ENCODE measurements around the gene SP2. TPM values are rescaled to one million over a fixed set of nuclear protein-coding genes. Genes with fewer than 3 reads are reported as not detected.
A peak's percentile ranks its signal among the peaks of the same experiment; 100 is the strongest.
"Not testable (repeated sequence)": the region's sequence is repeated elsewhere in the genome, so short reads cannot be mapped to it uniquely, and the experiment has no call there.

SP2 gene
- polyA plus RNA-seq, 3 donors from 2014 or later: 2.0 to 13.7 (median 5.0) TPM

DNA sequence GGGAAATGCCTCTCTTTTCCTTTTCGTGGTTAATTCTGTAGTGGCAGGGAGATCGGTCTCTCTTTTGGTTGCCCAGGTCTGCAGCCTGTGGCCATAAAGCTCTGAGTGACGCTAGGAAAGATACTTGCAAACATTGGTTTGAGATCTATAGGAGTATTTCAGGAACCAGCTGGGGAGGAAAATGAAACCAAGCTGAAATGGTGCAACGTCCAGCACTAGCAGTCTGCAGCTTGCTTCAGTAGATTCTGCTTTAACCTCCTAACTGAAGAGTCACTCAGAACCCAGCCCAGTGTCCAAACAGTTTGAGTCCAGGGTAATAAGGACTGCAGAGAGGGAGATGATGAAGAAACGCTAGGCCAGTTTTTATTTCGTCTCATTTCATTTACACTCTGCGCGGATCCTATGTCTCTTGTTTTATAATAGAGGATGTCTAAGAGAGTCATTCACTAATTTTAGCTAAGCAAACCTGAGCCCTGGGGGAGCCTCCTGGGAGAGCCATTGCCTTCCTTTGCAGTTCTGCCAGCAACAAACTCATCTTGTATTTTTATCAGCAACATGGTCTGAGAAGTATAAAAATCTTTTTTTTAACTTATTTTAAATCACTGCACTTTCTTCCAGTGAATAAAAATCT lies 12.0 kb downstream of the SP2 start:
- Mint-ChIP-seq H3K4me3 (peak overlapping the region; percentile 3 to 51 (median 36)), H3K9me3 (no peaks in the 10 kb centered on the region), H3K4me1 (peaks cover 30 to 56% of the 10 kb centered on the region in 2 donors), H3K36me3 (peaks cover 0 to 8% (median 0%) of the 10 kb centered on the region in 3 donors), H3K27me3 (ENCODE audit: low read depth in 3 of 3) (peaks cover 0 to 2% (median 1%) of the 10 kb centered on the region in 3 donors), H3K27ac (peak overlapping the region; percentile 8 to 65 (median 44))
- DNase-seq: no peak

DNA sequence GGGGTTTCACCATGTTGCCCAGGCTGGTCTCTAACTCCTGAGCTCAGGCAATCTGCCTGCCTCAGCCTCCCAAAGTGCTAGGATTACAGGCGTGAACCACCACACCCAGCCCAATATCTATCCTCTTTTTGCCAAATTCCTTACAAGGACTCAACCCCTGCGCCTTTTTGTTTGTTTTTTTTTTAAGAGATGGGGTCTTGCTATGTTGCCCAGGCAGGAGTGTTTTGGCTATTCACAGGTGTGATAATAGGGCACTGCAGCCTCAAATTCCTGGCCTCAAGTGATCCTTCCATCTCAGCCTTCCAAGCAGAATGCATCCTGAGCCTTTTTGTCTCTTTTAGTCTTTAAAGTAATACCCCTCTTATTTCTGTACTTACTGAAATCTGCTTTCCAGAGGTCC lies 17.0 kb downstream of the SP2 start:
- Mint-ChIP-seq H3K9me3 (no peaks in the 10 kb centered on the region), H3K4me3 (no peak overlapping the region), H3K27ac (no peak overlapping the region), H3K27me3 (ENCODE audit: low read depth in 3 of 3) (peaks cover 0 to 1% (median 0%) of the 10 kb centered on the region in 3 donors), H3K4me1 (peaks cover 12 to 27% of the 10 kb centered on the region in 2 donors), H3K36me3 (peaks cover 6 to 14% (median 14%) of the 10 kb centered on the region in 3 donors)
- no peak for DNase-seq

DNA sequence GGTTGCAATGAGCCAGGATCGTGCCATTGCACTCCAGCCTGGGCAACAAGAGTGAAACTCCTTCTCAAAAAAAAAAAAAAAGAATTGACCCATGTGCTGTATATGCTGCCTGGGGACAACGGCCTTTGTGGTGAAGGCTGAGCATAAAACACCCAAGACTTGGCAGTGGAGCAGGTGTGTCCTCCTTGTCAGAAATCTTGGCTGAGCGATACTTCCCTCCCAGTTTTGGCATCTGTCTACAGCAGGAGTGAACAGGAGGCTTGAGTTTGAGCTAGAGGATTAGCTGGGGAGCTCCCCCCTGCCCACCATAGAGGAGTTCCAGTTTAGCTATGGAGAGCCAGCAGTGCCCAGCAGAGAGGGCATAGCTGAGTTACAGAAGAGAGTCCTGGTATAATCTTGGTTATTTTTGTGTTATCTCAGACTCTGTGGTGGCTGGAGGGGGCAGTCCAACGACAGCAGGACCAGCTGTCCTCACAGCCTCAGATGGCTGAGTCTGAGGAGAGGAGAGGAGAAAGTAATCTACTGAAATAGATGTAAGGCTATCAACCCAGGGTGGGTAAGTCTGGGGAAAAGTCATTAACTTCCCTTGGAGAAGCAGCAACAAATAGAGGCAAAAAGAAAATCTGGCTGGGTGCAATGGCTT lies 18.4 kb downstream of the SP2 start:
- H3K9me3 Mint-ChIP-seq: no peaks in the 10 kb centered on the region

DNA sequence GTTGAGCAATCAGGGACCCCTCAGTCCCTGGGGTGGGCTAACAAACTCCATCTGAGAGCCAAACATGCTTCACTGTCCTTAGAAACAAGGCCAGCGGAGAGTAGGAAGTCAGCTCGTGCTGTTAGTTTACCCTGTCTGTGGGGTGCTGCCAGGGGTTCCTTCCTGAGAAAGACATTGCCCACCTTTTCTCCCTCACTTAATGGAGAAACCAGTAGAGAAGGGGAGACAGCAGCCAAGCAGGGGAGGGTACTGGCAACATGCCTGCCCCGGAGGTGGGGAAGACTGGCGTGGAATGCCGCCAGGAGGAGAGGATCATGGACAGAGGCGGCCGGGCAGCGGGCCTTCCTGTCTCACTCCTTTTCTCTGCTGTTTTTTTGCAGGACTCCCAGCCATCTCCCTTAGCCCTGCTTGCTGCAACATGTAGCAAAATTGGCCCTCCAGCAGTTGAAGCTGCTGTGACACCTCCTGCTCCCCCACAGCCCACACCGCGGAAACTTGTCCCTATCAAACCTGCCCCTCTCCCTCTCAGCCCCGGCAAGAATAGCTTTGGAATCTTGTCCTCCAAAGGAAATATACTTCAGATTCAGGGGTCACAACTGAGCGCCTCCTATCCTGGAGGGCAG lies 19.9 kb downstream of the SP2 start:
- Mint-ChIP-seq H3K27me3 (ENCODE audit: low read depth in 3 of 3) (peaks cover 0 to 1% (median 0%) of the 10 kb centered on the region in 3 donors), H3K9me3 (no peaks in the 10 kb centered on the region), H3K4me3 (no peak overlapping the region), H3K36me3 (peaks cover 9 to 18% (median 14%) of the 10 kb centered on the region in 3 donors), H3K27ac (no peak overlapping the region), H3K4me1 (peaks cover 4 to 7% of the 10 kb centered on the region in 2 donors)
- DNase-seq: no peak

More for the DNA sequence above, 18.4 kb downstream of the SP2 start:
- H3K27ac Mint-ChIP-seq: peak overlapping the region in 2 of 6 donors; percentile 40 to 78
- peaks cover 6 to 14% (median 14%) of the 10 kb centered on the region in 3 donors for H3K36me3 Mint-ChIP-seq
- H3K4me3 Mint-ChIP-seq: no peak overlapping the region
- no peak for DNase-seq
- H3K27me3 Mint-ChIP-seq (ENCODE audit: low read depth in 3 of 3): peaks cover 0 to 1% (median 0%) of the 10 kb centered on the region in 3 donors
- peaks cover 4 to 17% of the 10 kb centered on the region in 2 donors for H3K4me1 Mint-ChIP-seq

DNA sequence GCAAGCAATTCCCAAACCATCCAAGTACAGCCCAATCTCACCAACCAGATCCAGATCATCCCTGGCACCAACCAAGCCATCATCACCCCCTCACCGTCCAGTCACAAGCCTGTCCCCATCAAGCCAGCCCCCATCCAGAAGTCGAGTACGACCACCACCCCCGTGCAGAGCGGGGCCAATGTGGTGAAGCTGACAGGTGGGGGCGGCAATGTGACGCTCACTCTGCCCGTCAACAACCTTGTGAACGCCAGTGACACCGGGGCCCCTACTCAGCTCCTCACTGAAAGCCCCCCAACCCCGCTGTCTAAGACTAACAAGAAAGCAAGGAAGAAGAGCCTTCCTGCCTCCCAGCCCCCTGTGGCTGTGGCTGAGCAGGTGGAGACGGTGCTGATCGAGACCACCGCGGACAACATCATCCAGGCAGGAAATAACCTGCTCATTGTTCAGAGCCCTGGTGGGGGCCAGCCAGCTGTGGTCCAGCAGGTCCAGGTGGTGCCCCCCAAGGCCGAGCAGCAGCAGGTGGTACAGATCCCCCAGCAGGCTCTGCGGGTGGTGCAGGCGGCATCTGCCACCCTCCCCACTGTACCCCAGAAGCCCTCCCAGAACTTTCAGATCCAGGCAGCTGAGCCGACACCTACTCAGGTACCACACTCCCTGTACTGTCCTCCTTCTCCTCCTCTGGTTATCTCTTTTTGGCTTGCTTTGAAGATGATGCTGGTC lies 20.6 kb downstream of the SP2 start:
- Mint-ChIP-seq H3K4me3 (no peak overlapping the region), H3K9me3 (no peaks in the 10 kb centered on the region), H3K27me3 (ENCODE audit: low read depth in 3 of 3) (peaks cover 0 to 1% (median 0%) of the 10 kb centered on the region in 3 donors), H3K4me1 (peaks cover 4 to 7% of the 10 kb centered on the region in 2 donors), H3K36me3 (peaks cover 10 to 19% (median 17%) of the 10 kb centered on the region in 3 donors), H3K27ac (peak overlapping the region in 2 of 6 donors; percentile 35 to 52)
- no peak for DNase-seq

DNA sequence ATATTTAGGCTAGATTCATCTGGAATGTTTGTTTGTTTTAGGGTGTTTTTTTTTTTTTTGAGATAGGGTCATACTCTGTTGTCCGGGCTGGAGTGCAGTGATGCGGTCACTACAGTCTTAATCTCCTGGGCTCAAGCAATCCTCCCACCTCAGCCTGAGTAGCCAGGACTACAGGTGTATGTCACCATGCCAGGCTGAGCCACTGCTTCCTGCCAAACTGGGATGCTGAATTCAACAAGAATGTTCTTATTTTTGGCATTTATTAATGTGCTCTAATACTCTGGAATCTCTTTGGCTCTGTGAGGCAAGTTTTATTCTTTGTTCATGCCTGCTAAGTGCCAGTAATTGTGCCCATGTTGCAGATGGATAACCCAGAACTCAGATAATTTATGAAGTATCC lies 21.5 kb downstream of the SP2 start:
- H3K4me1 Mint-ChIP-seq: peaks cover 3 to 7% of the 10 kb centered on the region in 2 donors
- peaks cover 14 to 23% (median 19%) of the 10 kb centered on the region in 3 donors for H3K36me3 Mint-ChIP-seq
- H3K27me3 Mint-ChIP-seq (ENCODE audit: low read depth in 3 of 3): no peaks in the 10 kb centered on the region
- H3K27ac Mint-ChIP-seq: peak overlapping the region in 1 of 6 donors; percentile 45
- no peak overlapping the region for H3K4me3 Mint-ChIP-seq
- no peaks in the 10 kb centered on the region for H3K9me3 Mint-ChIP-seq
- DNase-seq: no peak

DNA sequence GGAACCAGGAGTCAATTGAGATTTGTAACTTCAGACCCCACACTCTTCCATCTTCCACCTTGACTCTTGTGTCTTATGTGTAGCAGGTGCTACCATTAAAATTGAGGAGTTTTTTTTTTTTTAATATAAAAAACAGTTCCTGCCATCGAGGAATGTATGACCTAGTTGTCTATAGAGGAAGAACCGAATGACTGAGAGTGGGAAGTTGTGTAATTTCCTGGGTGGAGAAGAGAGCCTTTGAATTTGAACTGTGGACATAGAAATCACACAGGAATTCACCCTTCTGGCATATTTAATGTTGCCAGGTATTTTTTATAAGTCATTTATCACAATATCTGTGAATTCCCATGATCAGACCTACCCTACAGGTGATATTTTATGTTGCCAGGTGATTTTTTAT lies 22.0 kb downstream of the SP2 start:
- H3K27me3 Mint-ChIP-seq (ENCODE audit: low read depth in 3 of 3): no peaks in the 10 kb centered on the region
- peaks cover 3 to 7% of the 10 kb centered on the region in 2 donors for H3K4me1 Mint-ChIP-seq
- H3K9me3 Mint-ChIP-seq: no peaks in the 10 kb centered on the region
- DNase-seq: no peak
- H3K4me3 Mint-ChIP-seq: no peak overlapping the region
- H3K36me3 Mint-ChIP-seq: peaks cover 14 to 23% (median 19%) of the 10 kb centered on the region in 3 donors
- peak overlapping the region in 2 of 6 donors; percentile 7 to 45 for H3K27ac Mint-ChIP-seq

DNA sequence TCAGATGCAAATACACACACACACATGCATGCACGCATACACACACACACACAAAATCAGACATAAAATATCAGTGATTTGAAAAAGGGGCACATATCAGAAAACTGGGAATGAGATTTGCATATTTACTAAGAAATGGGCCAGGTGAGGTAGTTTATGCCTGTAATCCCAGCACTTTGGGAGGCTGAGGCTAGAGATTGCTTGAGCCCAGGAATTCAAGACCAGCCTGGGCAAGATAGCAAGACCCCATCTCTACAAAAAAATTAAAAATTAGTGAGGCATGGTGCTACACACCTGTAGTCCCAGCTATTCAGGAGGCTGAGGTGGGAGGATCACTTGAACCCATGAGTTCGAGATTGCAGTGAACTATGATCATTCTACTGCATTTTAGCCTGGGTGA lies 23.0 kb downstream of the SP2 start:
- DNase-seq: no peak
- Mint-ChIP-seq H3K36me3 (peaks cover 14 to 30% (median 19%) of the 10 kb centered on the region in 3 donors), H3K27me3 (ENCODE audit: low read depth in 3 of 3) (no peaks in the 10 kb centered on the region), H3K4me3 (no peak overlapping the region), H3K27ac (no peak overlapping the region), H3K4me1 (peaks cover 3 to 7% of the 10 kb centered on the region in 2 donors), H3K9me3 (no peaks in the 10 kb centered on the region)

DNA sequence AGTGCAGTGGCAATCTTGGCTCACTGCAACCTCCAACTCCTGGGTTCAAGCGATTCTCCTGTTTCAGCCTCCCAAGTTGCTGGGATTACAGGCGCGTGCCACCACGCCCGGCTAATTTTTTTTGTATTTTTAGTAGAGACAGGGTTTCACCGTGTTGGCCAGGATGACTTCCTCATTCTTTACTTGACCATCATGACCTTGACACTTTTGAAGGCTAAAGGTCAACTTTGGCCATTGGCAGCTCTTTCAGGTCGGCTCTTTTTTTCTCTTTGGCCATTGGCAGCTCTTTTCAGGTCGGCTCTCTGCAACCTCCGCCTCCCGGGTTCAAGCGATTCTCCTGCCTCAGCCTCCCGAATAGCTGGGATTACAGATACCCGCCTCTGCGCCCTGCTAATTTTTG lies 23.9 kb downstream of the SP2 start:
- peaks cover 14 to 37% (median 19%) of the 10 kb centered on the region in 3 donors for H3K36me3 Mint-ChIP-seq
- not testable (repeated sequence) for DNase-seq; H3K4me3 Mint-ChIP-seq; H3K27me3 Mint-ChIP-seq (ENCODE audit: low read depth in 3 of 3); H3K9me3 Mint-ChIP-seq; H3K4me1 Mint-ChIP-seq; H3K27ac Mint-ChIP-seq

DNA sequence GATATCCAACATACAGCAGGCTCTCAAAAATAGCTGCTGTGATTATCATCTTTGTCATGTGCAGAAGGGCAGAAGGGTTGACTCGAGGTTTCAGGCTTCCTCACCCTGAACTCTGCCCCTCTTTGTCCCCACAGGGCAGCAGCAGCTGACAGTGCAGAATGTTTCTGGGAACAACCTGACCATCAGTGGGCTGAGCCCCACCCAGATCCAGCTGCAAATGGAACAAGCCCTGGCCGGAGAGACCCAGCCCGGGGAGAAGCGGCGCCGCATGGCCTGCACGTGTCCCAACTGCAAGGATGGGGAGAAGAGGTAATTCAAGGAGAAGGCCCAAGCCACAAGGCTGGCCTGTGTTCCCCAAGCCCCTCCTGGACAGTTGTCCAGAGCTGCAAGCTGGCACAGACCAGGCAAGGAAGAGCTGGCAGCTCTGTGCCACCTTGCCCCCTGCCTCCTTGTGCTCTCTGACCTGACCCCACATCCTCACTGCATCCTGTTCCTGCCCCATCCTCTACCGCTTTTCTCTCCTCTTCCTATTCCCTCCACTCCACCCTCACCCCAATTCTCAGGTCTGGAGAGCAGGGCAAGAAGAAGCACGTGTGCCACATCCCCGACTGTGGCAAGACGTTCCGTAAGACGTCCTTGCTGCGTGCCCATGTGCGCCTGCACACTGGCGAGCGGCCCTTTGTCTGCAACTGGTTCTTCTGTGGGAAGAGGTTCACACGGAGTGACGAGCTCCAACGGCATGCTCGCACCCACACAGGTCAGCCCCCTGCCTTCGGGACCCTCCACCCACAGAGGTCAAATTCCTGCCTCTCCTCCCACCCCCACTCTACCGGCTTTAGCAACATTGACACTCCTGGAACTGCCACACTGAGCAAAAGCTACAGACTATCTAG lies 29.0 kb downstream of the SP2 start:
- peaks cover 18 to 50% (median 25%) of the 10 kb centered on the region in 3 donors for H3K36me3 Mint-ChIP-seq
- no peak for DNase-seq
- no peak overlapping the region for H3K27ac Mint-ChIP-seq
- H3K27me3 Mint-ChIP-seq (ENCODE audit: low read depth in 3 of 3): peaks cover 0 to 4% (median 0%) of the 10 kb centered on the region in 3 donors
- no peak overlapping the region for H3K4me3 Mint-ChIP-seq
- no peaks in the 10 kb centered on the region for H3K9me3 Mint-ChIP-seq
- no peaks in the 10 kb centered on the region for H3K4me1 Mint-ChIP-seq

DNA sequence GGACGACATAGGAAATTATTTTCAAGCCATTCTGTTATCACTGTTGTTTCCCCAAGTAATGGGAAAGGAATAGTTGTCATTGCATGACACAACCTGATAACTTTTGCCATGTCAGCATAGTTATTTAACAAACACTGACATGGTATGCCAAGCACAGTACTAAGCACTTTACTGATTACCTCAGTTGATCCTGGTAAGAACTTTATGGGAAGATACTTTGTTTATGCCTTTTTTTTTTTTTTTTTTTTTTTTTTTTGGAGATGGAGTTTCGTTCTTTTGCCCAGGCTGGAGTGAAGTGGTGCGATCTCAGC lies 29.6 kb downstream of the SP2 start:
- Mint-ChIP-seq H3K9me3 (no peaks in the 10 kb centered on the region), H3K27me3 (ENCODE audit: low read depth in 3 of 3) (peaks cover 0 to 4% (median 0%) of the 10 kb centered on the region in 3 donors), H3K27ac (no peak overlapping the region), H3K36me3 (peaks cover 16 to 52% (median 26%) of the 10 kb centered on the region in 3 donors), H3K4me1 (no peaks in the 10 kb centered on the region), H3K4me3 (no peak overlapping the region)
- no peak for DNase-seq

DNA sequence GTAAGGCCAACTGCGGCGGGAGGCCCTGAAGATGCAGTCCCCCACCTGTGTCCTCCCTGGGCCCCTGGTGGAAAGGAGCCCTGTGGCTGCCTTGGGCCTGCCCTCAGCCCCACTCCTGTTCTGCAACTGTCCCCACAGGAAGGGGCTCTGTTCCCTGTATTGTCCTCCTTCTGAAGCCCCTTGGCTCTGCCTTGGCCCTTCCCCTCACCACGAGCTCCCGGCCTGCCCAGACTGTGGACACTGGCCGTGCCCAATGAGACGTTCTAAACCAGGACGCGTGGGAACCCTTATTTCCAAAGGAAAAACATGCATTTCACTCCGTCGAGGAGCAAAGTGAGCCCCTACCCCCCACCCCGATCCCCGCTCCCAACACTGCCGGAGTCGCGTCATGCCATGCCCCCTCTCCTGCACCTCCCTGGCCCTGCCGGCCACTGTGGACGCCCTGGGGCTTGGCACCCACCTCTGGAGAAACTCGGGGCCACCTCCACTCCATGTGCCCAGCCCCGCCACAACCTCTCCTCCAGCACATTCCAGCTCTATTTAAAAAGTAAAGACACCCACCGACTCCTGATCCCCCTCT lies 31.9 kb downstream of the SP2 start:
- Mint-ChIP-seq H3K27ac (no peak overlapping the region), H3K27me3 (ENCODE audit: low read depth in 3 of 3) (peaks cover 0 to 4% (median 0%) of the 10 kb centered on the region in 3 donors), H3K9me3 (no peaks in the 10 kb centered on the region), H3K4me1 (no peaks in the 10 kb centered on the region), H3K36me3 (peaks cover 13 to 41% (median 19%) of the 10 kb centered on the region in 3 donors), H3K4me3 (no peak overlapping the region)
- no peak for DNase-seq

DNA sequence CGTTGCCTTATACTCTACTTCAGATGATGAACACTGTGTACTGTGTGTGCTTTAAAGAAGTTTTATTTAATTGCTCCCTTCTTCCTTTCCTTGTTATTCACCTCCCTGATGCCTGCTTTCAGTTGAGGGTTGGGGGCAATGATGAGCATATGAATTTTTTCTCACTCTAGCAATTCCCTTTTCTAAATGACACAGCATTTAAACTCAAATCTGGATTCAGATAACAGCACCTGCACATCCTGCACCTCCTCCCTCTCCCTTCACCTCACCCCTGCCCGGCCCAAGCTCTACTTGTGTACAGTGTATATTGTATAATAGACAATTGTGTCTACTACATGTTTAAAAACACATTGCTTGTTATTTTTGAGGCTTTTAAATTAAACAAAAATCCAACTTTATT lies 32.4 kb downstream of the SP2 start:
- H3K4me1 Mint-ChIP-seq: no peaks in the 10 kb centered on the region
- H3K36me3 Mint-ChIP-seq: peaks cover 13 to 37% (median 19%) of the 10 kb centered on the region in 3 donors
- peaks cover 0 to 4% (median 0%) of the 10 kb centered on the region in 3 donors for H3K27me3 Mint-ChIP-seq (ENCODE audit: low read depth in 3 of 3)
- H3K9me3 Mint-ChIP-seq: no peaks in the 10 kb centered on the region
- H3K4me3 Mint-ChIP-seq: no peak overlapping the region
- H3K27ac Mint-ChIP-seq: no peak overlapping the region
- no peak for DNase-seq

Measured in immature natural killer cell (primary cell).